Measurements from ENCODE around the gene SEC63.
A peak's percentile ranks its signal among the peaks of the same experiment; 100 is the strongest.
"Not testable (repeated sequence)": the region's sequence is repeated elsewhere in the genome, so short reads cannot be mapped to it uniquely, and the experiment has no call there.

SEC63 gene

DNA sequence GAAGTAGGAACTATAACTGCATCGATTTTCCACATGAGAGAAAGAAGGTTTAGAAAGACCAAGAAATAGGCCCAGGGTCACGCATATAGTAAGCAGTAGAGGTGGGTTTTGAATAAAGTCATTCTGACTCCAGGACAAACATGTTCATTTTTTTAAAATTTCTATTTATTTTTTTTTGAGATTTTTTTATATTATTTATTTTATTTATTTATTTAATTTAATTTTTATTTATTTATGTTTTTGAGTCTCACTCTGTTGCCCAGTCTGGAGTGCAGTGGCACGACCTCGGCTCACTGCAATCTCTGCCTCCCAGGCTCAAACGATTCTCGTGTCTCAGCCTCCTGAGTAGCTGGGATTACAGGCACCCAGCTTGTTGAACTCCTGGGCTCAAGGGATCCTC, 13.2 kb upstream of the SEC63 start:
- DNase-seq = no peak

GRCh38 chr6:107970255-107970654, 12.2 kb upstream of the SEC63 start:
- no peak for DNase-seq

GRCh38 chr6:107968081-107968480, 10.1 kb upstream of the SEC63 start:
- no peak for DNase-seq

- DNase-seq = no peak
Observed at GRCh38 chr6:107965746-107966145, 7.7 kb upstream of the SEC63 start.

- no peak for DNase-seq
Observed at GRCh38 chr6:107962723-107963122, 4.7 kb upstream of the SEC63 start.

DNA sequence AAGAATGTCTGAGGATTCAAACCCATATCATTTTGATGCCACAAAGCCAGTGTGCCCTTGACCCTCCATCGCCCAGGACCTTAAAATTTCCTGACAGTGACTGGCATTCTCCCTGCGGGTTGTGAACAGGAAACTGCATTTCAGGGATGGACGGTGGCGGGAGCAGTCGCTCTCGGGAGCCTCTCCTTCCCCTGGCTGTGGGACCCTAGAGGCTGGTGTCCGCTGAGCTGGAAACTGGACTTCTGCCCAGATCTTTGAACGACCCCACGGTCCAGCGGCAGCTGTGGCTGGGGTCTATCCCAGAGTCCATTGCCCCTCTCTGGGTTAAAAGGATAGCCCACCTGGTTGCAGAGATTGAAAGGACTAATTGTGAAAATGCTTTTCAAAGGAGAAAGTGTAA, 1.4 kb upstream of the SEC63 start:
- DNase-seq = no peak

GRCh38 chr6:107958689-107959362, 818 bp upstream of the SEC63 start:
- DNase-seq = not testable (repeated sequence)

GRCh38 chr6:107957308-107957908, 600 bp downstream of the SEC63 start:
- peak; percentile 46 to 70 for DNase-seq

- no peak for DNase-seq
Observed at GRCh38 chr6:107956586-107957307, 1.3 kb downstream of the SEC63 start.

DNA sequence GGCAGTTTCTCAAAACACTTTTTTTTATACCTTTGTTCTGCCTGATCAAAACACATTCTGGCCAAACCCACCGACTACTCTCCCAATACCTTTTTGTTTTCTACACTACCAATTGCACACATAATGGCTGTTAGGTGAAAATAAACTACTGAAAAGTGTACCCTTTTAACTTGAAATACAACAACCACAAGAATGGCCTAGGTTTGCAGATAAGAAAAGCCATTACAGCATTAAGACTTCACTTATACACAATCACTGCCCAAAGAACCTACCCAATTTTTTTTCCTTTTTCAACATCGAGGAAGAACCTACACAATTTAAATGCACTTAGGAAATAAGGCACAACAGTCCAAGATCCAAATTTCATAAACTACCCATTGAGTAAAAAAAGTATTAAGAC, 1.8 kb downstream of the SEC63 start:
- no peak for DNase-seq

- not testable (repeated sequence) for DNase-seq
Observed at GRCh38 chr6:107953858-107954414, 4.1 kb downstream of the SEC63 start.

DNA sequence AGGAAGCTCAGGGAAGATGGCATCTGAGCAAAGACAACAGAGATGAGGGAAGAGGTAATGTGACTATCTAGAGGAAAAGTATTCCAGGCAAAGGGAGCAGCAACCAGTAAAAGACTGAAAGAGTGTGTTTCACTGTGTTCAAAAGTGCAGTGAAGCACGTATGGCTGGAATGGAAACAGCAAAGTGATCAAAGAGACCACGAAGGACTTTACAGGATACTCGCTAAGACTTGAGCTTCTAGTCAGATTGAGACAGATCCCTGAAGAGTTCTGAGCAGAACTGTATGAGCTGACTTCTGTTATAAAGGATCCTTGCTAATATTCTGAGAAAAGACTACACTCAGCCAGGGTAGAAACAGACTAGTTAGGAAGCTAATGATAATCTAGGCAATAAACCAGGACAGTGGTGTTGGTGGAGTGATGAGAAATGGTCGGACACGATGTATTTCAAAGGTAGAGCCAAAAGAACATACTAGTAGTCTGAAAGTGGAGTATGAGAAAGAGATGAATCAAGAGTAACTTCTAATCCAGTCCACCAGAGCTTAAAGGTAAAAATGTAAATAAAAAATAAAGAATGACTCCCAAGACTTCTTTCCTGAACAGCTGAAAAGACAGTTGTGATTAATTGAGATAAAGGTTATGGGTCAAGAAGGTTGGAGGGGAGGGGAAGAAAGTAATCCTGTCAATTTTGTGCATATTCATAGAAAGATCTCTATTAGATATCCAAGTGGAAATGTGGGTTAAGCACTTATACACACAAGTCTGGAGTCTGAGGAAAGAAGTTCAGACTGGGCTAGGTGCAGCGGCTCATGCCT, 14.2 kb downstream of the SEC63 start:
- DNase-seq = no peak

- no peak for DNase-seq
Observed at GRCh38 chr6:107942142-107942541, 15.9 kb downstream of the SEC63 start.

- no peak for DNase-seq
Observed at GRCh38 chr6:107941627-107942026, 16.4 kb downstream of the SEC63 start.

DNA sequence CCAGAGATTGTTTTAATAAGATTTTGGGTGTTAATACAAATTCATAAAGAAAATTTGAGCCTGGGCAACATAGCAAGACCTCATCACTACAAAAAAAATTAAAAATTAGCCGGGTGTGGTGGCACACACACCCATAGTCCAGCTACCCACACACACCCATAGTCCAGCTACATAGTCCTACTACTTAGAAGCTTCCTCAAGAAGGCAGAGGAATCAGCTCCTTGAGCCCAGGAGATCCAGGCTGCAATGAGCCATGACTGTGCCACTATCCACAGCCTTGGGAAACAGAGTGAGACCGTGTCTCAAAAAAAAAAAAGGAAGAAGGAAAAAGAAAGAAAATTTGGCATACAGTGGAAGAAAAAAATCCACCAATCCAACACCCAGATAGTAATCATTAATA, 16.8 kb downstream of the SEC63 start:
- no peak for DNase-seq

GRCh38 chr6:107936910-107937292, 21.1 kb downstream of the SEC63 start:
- DNase-seq = not testable (repeated sequence)

DNA sequence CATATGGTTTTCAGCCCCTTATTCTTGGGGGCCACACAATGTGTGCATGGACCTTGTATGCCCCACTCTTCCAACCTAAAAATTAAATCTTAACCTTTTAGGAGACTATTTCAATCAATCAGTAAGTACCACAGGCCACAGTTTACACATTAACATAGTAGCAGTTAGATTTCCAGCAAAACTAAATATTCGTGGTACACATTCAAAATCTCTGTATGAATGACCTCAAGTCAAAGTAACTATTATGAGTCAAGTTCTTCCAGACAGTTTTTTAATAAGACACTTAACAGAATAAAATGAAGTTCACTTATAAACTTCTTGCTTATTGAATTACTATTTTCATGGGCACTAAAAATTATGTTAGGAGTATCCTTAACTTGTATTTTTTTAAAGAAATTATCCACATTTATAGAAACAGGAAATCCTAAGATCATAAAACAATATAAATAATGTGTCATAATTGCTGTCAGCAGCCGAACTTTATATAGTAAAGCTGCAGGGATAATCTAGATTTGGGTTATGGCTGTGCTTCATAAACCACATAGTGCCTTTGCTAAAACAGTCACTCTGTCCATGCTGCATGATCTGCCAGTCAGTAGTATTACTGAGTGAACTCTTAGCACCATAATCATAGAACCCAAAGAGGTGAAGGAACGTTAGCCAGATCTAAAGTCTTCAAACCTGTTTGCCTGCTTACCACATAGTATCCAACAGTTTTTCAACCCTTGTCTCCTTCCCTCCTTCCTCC, 21.7 kb downstream of the SEC63 start:
- no peak for DNase-seq

GRCh38 chr6:107934229-107934628, 23.8 kb downstream of the SEC63 start:
- not testable (repeated sequence) for DNase-seq

DNA sequence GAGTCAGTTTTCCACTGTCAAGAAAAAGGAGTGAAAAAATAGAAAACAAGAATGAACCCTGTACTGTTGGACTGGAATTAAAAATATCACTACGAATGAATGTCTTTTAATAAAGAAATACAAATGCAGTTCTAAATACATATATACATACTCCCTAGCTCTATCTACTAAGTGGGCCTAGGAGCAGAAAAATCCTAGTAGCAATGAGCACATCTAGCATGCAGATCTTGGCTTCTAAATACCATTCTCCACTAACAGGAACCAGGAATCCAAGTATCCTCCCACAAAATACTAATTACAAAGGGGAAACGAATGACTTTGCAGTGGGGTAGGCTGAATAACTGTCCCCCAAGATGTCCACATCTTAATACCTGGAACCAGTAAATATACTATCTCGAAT, 25.4 kb downstream of the SEC63 start:
- no peak for DNase-seq

DNA sequence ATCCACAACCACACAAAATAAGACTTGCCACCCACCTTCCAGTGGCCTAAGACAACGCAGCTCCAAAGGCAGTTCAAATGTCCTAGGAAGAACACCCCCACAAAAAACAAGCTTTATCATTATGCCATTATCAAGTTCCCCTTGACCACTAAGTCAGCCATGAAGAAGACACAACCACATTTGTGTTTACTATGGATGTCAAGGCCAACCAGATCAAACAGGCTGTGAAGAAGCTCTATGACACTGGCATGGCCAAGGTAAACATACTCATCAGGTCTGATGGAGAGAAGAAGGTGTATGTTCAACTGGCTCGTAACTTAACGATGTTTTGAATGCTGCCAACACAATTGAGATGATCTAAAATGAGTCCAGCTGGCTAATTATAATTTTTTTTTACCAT, 26.1 kb downstream of the SEC63 start:
- no peak for DNase-seq

DNA sequence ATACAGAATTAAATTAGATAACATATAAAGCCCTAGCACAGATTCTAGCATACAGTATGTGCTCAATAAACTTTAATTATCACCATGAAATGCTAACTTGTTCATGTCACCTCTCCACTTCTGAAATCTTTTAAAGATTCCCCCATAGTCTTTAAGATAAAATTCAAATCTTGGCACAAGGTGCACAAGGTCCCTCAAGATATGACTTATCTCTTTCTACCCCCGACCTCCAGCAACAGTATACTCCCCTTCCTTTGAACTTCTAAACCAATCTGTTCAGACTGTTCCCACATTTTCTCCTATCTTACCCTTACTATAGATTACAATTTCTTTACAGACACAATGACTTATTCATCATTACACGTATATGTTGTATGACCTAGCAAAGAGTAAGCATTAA, 29.0 kb downstream of the SEC63 start:
- DNase-seq = no peak

All from CD4-positive, alpha-beta T cell treated with Interferon alpha-2 for 1 hour (primary cell).